HCT116 (cell line): ENCODE results near the gene ZNF280C. TPM values are rescaled to one million over a fixed set of nuclear protein-coding genes. Genes with fewer than 3 reads are reported as not detected.

Source experiments
- ATAC-seq: fragments of 200-7000 bp; cut with Tn5 transposase; 2 replicates; pipeline ENCODE4 v1.9.1; 2020; ENCODE audit warnings: mild to moderate bottlenecking, moderate library complexity
- BruUV-seq: library from RNA; stranded (reverse); fragments of 400-500 nt; replicated peaks from 2 replicates; lab custom pipeline; 2021; lab: Mats Ljungman, UMichigan
- CTCF ChIA-PET: fragments of 300-600 bp; sonication (Branson Sonifier 250); formaldehyde crosslinking; loops from one replicate; lab custom pipeline; 2021; ENCODE audit warnings: antibody characterized with exemption; lab: Charles Lee
- POLR2A ChIA-PET: fragments of 300-600, 350-600 bp; sonication (Branson Sonifier 250); formaldehyde crosslinking; loops from one replicate; lab custom pipeline; 2021; ENCODE audit warnings: antibody characterized with exemption; lab: Charles Lee
- RAD21 ChIA-PET, 2 experiments: fragments of 300-600 bp; sonication (Branson Sonifier 250); formaldehyde crosslinking; loops; one replicate each; lab custom pipeline; 2023; ENCODE audit warnings: low total read pairs in 2 of 2; ENCODE audit not compliant: uncharacterized antibody in 2 of 2, unreplicated experiment in 2 of 2, low non-redundant PET in 1 of 2; lab: Charles Lee
- DNase-seq: peaks from one replicate; pipeline ENCODE4 v3.0.0-alpha.2; 2010; ENCODE audit warnings: low read depth, low spot score
- H2AFZ ChIP-seq: fragments of 200-600 bp; shearing (Covaris generic), sonication (generic); 2 replicates; pipeline ENCODE4 v1.6.1; 2017; ENCODE audit warnings: low read depth, mixed run types, mixed read lengths, antibody characterized with exemption, low read length; ENCODE audit not compliant: poor library complexity, severe bottlenecking
- H3K27ac ChIP-seq: 2 replicates; pipeline ENCODE4 v1.5.1; 2012; ENCODE audit warnings: low read depth, low read length
- H3K27me3 ChIP-seq: fragments of 200-600 bp; sonication (generic); 2 replicates; pipeline ENCODE4 v1.6.1; 2016; ENCODE audit warnings: mixed run types, low read length, mixed read lengths; ENCODE audit not compliant: insufficient read depth
- H3K36me3 ChIP-seq, 2 experiments: fragments of 200-500 bp in 1 of 2; fragments of 200-600 bp in 1 of 2; sonication (Bioruptor generic) in 1 of 2; sonication (generic) in 1 of 2; 2 replicates each; pipeline versions ENCODE4 v1.5.1 to v1.6.1; 2014 to 2016; ENCODE audit warnings: low read length in 2 of 2, inconsistent platforms in 1 of 2, mixed read lengths in 1 of 2, mixed run types in 1 of 2; ENCODE audit not compliant: insufficient read depth in 2 of 2, control insufficient read depth in 1 of 2
- H3K4me1 ChIP-seq, 2 experiments: fragments of 200-600 bp in 1 of 2; sonication (generic) in 1 of 2; 2 replicates each; pipeline versions ENCODE4 v1.5.1 to v1.6.1; 2012 to 2017; ENCODE audit warnings: low read length in 2 of 2, inconsistent platforms in 1 of 2, mild to moderate bottlenecking in 1 of 2, mixed read lengths in 1 of 2, mixed run types in 1 of 2, moderate library complexity in 1 of 2; ENCODE audit not compliant: insufficient read depth in 2 of 2, control insufficient read depth in 1 of 2
- H3K4me2 ChIP-seq: fragments of 200-600 bp; sonication (generic); 2 replicates; pipeline ENCODE4 v1.6.1; 2017; ENCODE audit warnings: mixed run types, low read length, mixed read lengths
- H3K4me3 ChIP-seq, 2 experiments: fragments of 200-600 bp in 1 of 2; sonication (generic) in 1 of 2; replicated peaks in 1 of 2; 2 replicates each; pipeline ENCODE4 v1.5.1; 2011 to 2016; ENCODE audit warnings: low read length in 2 of 2, control low read depth in 1 of 2, low read depth in 1 of 2, mild to moderate bottlenecking in 1 of 2, mixed read lengths in 1 of 2, mixed run types in 1 of 2
- H3K79me2 ChIP-seq: fragments of 200-600 bp; sonication (generic); 2 replicates; pipeline ENCODE4 v1.6.1; 2017; ENCODE audit warnings: mild to moderate bottlenecking, mixed run types, low read length, moderate library complexity, mixed read lengths; ENCODE audit not compliant: insufficient read depth
- H3K9ac ChIP-seq: fragments of 200-600 bp; sonication (generic); 2 replicates; pipeline ENCODE4 v1.6.1; 2016; ENCODE audit warnings: low read length, mixed read lengths
- H3K9me2 ChIP-seq: fragments of 200-600 bp; sonication (generic), shearing (Covaris generic); 2 replicates; pipeline ENCODE4 v1.6.1; 2017; ENCODE audit warnings: mixed run types, mild to moderate bottlenecking, moderate library complexity; ENCODE audit not compliant: insufficient read depth
- H3K9me3 ChIP-seq, 2 experiments: fragments of 200-500 bp in 1 of 2; fragments of 200-600 bp in 1 of 2; sonication (Bioruptor generic) in 1 of 2; sonication (generic) in 1 of 2; 2 replicates each; pipeline ENCODE4 v1.6.1; 2014 to 2017; ENCODE audit warnings: low read length in 2 of 2, mixed read lengths in 2 of 2, inconsistent platforms in 1 of 2, low read depth in 1 of 2, mild to moderate bottlenecking in 1 of 2, mixed run types in 1 of 2, moderate library complexity in 1 of 2; ENCODE audit not compliant: control insufficient read depth in 1 of 2, insufficient read depth in 1 of 2
- H4K20me1 ChIP-seq: fragments of 200-600 bp; sonication (generic), shearing (Covaris generic); 2 replicates; pipeline ENCODE4 v1.6.1; 2017; ENCODE audit warnings: mixed run types, mild to moderate bottlenecking, moderate library complexity; ENCODE audit not compliant: insufficient read depth
- CEBPB ChIP-seq: IDR thresholded peaks from 2 replicates; pipeline ENCODE4 v1.6.1; 2012; ENCODE audit warnings: low read depth
- ELF1 ChIP-seq: IDR thresholded peaks from 2 replicates; pipeline ENCODE4 v1.6.1; 2012; ENCODE audit warnings: low read depth, borderline replicate concordance
- EZH2phosphoT487 ChIP-seq: fragments of 200-600 bp; IDR thresholded peaks from 2 replicates; pipeline ENCODE4 v1.6.1; 2018; ENCODE audit warnings: antibody characterized with exemption, borderline replicate concordance
- FOSL1 ChIP-seq: IDR thresholded peaks from 2 replicates; pipeline ENCODE4 v1.6.1; 2012; ENCODE audit warnings: low read depth
- YY1 ChIP-seq: IDR thresholded peaks from 2 replicates; pipeline ENCODE4 v1.6.1; 2011; ENCODE audit warnings: low read length, low read depth, moderate library complexity, mild to moderate bottlenecking; ENCODE audit not compliant: insufficient replicate concordance; ENCODE audit errors: extremely low read depth
- intact Hi-C: fragments of 100-400 bp; cut with micrococcal nuclease; formaldehyde crosslinking; loops from 2 replicates; pipeline ENCODE4 v1.10.0; 2022
- total RNA-seq: library from RNA; stranded (reverse); gene quantifications from one replicate; pipeline ENCODE4 v1.2.1, GENCODE V29; 2021; ENCODE audit not compliant: unreplicated experiment
- TF ChIP-seq, protein P1 (sequence below): IDR thresholded peaks from 2 replicates; pipeline ENCODE4 v1.6.1; 2012; ENCODE audit warnings: low read depth
- TF ChIP-seq, protein P2 (sequence below): IDR thresholded peaks from 2 replicates; pipeline ENCODE4 v1.6.1; 2012

Gene ZNF280C
- total RNA-seq, 1 experiment from 2014 or later: 12.3 TPM

DNA sequence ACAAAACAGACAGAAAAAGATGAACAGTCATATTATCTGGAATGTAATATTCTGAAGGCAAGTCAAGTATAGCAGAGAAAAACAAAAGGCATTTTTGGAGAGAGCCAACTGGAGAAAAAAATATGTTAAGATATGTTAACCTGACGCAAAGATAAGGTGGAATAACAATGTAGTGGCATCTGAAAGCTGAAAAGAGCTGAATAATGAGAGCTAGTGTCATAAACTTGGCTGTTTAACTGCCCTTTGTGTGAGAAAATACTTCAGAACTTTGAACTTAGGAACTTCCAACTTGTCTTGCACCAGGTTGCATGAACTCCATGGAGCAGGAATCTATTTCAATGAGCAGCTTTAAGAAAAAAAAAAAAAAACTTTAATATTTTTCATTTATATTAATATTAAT, 64.1 kb downstream of the ZNF280C start:
- DNase-seq: no peak
- TF ChIP-seq YY1 (no peak), ELF1 (no peak), FOSL1 (no peak)
- TF ChIP-seq, protein P1, sequence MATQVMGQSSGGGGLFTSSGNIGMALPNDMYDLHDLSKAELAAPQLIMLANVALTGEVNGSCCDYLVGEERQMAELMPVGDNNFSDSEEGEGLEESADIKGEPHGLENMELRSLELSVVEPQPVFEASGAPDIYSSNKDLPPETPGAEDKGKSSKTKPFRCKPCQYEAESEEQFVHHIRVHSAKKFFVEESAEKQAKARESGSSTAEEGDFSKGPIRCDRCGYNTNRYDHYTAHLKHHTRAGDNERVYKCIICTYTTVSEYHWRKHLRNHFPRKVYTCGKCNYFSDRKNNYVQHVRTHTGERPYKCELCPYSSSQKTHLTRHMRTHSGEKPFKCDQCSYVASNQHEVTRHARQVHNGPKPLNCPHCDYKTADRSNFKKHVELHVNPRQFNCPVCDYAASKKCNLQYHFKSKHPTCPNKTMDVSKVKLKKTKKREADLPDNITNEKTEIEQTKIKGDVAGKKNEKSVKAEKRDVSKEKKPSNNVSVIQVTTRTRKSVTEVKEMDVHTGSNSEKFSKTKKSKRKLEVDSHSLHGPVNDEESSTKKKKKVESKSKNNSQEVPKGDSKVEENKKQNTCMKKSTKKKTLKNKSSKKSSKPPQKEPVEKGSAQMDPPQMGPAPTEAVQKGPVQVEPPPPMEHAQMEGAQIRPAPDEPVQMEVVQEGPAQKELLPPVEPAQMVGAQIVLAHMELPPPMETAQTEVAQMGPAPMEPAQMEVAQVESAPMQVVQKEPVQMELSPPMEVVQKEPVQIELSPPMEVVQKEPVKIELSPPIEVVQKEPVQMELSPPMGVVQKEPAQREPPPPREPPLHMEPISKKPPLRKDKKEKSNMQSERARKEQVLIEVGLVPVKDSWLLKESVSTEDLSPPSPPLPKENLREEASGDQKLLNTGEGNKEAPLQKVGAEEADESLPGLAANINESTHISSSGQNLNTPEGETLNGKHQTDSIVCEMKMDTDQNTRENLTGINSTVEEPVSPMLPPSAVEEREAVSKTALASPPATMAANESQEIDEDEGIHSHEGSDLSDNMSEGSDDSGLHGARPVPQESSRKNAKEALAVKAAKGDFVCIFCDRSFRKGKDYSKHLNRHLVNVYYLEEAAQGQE: no peak
- TF ChIP-seq, protein P2, sequence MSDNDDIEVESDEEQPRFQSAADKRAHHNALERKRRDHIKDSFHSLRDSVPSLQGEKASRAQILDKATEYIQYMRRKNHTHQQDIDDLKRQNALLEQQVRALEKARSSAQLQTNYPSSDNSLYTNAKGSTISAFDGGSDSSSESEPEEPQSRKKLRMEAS: no peak
- Histone ChIP-seq H3K4me3 (no peak overlapping the region), H3K4me1 (peaks cover 3 to 12% of the 10 kb centered on the region in 2 experiments; a peak in 3 of 4 replicates), H2AFZ (no peak overlapping the region), H3K27me3 (no peaks in the 10 kb centered on the region), H3K9me3 (no peaks in the 10 kb centered on the region), H4K20me1 (no peaks in the 10 kb centered on the region), H3K27ac (no peak overlapping the region), H3K36me3 (no peaks in the 10 kb centered on the region; a peak in 1 of 4 replicates), H3K9ac (no peak overlapping the region), H3K4me2 (no peak overlapping the region), H3K79me2 (no peaks in the 10 kb centered on the region), H3K9me2 (no peaks in the 10 kb centered on the region)
- intact Hi-C loops: loop anchor here (5.0 kb wide), 1 partner anchor 43 kb away; no protein-coding TSS in a partner anchor
- ChIA-PET POLR2A (no interaction called here), CTCF (no interaction called here), RAD21 (no interaction called here)
- BruUV-seq: no TSS peak
- ATAC-seq: no peak

DNA sequence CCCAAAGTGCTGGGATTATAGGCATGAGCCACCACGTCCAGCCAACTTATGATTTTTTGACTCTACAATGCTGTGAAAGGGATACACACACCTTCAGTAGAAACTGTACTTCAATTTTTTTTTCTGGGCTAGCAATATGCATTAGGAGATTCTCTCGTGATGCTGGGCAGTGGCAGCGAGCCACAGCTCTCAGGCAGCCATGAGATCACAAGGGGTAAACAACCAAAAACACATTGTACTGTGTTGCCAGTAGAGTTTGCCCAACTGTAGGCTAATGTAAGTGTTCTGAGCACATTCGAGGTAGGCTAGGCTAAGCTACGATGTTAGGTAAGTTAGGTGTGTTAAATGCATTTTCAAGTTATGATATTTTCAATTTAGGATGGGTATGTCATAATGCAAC, 71.2 kb downstream of the ZNF280C start:
- Histone ChIP-seq H3K27me3 (no peaks in the 10 kb centered on the region), H3K9me2 (no peaks in the 10 kb centered on the region), H3K4me3 (no peak overlapping the region), H4K20me1 (no peaks in the 10 kb centered on the region), H3K4me1 (peaks cover 0 to under 1% of the 10 kb centered on the region in 2 experiments; a peak in 1 of 4 replicates), H3K27ac (no peak overlapping the region), H3K4me2 (no peak overlapping the region), H3K9ac (no peak overlapping the region), H3K79me2 (no peaks in the 10 kb centered on the region), H2AFZ (no peak overlapping the region), H3K9me3 (no peaks in the 10 kb centered on the region), H3K36me3 (no peaks in the 10 kb centered on the region)
- DNase-seq (no peak), ATAC-seq (no peak)
- no TSS peak for BruUV-seq
- ChIA-PET RAD21 (no interaction called here), CTCF (no interaction called here), POLR2A (no interaction called here)
- intact Hi-C loops: no loop called here
- no peak for TF ChIP-seq CEBPB
- TF ChIP-seq EZH2phosphoT487: no peak
